ENCODE results near the gene RBM26.

RBM26 gene

DNA sequence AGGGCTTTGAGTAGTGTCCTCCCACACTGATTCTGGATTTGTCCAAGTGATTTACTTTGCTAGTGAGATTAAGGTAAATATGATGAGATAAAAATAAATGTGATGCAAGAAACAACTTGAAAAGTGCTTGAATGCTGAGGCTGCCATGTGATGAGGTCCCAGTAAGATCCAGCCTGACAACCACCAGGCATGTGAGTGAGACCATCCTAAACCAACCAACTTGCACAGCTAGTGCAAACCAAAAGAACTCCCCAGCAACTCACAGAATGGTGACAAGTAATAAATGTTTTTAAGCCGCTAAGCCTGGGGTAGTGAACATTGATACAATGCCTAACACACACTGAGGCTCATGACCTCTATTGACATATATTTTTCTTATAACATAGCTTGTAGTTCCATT lies 13.3 kb upstream of the RBM26 start:
- DNase-seq, result no peak

DNA sequence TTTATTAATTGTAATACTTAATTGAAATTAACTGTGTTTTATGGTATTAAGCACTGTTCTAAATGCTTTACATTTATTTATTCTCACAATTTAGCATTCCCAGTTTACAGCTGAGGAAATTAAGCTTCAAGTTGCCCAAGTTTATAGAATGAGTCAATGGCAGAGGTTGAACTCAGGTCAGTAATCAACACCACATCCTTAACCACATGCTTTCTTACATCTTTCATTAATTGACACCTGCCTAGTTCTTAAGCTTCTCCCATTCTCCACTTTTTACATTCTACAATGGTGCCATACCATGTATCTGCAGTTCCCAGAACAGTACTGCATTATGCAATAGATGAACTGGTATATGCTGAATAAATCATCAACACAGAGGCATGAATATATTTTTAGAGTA lies 11.7 kb upstream of the RBM26 start:
- DNase-seq, result no peak

DNA sequence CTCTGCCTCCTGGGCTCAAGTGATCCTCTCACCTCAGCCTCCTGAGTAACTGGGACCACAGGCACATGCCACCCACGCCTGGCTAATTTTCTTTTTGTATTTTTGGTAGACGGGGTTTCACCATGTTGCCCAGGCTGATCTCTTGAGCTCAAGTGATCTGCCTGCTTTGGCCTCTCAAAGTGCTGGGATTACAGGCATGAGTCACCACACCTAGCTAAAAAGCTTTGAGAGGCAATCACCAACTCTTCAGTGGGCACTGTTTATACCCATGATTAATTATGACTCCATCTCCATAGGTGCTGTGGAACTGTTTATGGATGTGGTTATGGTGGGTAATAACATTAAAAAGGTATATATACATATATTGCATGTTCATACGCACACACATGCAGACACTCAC lies 7.5 kb upstream of the RBM26 start:
- DNase-seq, result no peak

DNA sequence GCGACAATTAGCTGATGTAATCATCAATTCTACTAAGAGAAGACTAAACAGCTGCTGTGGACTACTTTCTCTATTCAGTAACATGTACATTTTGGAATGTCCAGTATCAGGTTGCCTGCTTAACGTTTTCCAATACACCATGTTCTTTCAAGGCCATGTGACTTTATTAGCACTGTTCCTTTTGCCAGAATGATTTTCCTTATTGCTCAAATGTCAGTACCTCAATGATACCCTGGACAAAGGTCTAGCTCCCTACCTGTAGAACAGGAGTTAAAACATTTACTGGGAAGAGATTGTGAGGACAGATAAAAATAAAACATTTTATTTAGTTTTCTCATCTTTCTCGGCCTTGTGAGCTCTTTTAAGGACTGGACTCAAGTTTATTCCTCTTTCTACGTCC lies 3.8 kb upstream of the RBM26 start:
- DNase-seq, result no peak

DNA sequence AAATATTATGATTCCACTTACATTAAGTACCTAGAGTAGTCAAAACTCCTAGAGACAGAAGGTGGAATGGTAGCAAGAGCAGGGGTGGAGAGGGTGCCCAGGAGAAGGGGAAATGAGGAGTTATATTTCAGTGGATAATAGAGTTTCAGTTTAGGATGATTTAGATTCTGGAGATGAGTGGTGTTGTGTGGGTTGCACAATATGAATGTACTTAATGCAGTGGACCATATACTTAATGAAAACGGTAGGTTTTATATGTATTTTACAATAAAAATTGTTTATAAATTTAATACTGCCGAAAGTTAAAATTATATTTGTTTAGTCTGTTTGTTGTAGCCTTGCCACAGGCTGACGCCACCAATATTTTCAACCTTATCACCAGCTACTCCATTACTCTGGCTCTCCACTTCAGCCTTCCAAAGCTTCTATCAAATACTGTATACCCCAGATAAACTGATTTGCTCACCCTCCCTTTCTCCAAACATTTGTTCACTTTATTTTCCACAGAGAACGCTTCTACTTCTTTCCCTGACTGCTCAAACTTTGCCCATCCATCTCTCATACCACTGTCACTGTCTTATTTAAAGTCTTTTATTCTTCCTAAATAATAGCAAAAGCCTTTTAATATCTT lies 1.4 kb upstream of the RBM26 start:
- no peak for DNase-seq

DNA sequence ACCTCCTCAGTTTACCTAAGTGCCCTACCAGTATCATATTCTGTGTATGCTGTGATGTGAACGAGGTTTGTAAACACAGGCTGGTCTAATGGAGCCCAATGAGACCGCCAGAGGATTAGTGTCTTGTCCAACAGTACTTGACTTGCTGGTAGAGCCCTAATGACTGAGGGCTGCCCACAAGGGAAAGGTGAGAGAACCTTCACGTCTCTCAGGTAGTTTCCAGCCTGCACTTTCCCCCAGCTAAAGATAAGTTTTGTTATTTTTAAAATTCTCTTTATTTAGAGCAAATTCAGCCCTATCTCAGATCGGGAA lies 498 bp upstream of the RBM26 start:
- no peak for DNase-seq

DNA sequence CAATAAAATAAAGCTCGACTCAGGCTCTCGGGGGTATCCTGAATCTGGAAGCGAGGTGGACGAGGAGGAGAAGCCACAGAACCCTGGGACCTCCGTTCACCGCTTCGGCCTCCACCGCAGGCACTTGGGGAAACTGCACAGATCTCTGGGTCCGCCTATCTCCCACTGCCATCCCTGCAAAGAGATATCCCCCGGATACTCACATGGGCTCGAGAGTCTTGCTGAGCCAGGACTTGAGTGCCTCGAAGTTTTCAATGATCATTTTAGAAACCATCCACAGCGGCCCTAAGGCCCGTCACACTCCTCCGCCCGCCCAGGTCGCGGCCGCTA lies 589 bp downstream of the RBM26 start:
- DNase-seq, result no peak

DNA sequence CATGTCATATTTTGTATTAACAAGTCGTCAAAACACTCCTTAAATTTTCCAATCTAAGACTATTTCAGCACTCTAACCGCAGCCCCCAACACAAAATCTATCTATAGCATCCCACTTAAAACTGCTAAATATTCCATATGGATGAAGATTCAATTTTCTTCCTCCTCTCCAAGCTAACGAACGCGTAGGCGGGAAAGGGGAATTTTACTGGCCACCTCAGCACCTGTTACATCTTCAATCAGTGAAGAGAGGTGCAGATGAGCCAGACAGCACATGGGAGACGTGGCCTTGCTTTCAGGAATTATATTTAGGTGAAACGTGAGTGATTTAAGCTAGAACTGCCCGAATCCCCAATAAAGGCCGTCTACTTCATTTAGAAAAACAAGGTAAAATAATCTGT lies 1.1 kb downstream of the RBM26 start:
- no peak for DNase-seq

DNA sequence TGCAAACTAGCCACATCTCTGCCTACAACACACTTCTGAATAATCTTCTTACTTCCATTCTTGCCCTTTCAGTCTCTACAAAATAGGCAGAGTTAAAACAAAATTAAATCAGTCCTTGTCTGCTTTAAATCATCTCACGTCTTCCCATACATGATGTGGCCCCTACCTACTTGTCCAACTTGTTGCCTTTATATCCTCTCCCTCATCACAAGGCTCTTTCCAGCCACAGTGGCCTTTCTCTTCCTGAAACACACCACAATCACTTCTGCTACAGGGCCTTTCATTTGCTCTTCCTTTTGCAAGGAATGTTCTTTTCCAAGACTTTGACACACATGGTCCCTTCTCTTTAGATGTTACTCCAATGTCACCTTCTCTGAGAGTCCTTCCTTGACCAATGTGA lies 1.7 kb downstream of the RBM26 start:
- DNase-seq, result no peak

DNA sequence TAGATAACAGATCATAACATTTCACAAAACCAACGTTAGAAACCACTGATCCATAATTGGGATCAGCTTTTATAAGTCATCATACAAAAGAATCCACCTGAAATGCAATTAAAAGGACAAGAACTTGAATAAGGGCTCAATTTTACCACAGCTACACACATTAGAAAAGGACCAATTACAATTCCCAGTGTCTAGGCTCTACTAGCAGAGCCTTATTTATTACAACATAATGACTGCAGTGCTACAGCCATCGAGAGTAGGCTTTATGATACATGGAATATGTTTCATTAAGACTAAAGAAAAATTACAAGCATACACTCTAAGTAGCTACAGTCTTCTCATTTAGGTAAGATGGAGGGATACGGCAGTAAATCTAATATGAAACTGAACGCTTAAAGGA lies 2.9 kb downstream of the RBM26 start:
- DNase-seq, result no peak

DNA sequence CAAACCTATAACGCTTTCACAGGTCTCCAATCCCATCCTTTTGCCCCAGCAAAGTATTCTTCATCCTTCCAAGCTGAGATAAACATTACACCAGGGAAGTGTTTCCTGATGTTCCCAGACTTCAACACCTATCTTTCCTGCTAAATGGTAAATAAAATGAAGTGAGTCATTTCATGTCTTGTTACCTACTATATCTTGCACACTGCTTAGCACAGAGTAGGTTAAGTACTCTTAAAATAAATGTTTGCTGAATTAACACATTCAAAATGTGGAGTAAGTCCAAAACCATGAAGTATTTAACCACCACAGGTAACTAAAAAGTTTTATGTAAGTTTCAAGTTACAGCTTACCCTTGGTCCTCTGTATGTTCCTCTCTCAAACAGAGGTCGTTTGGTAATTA lies 3.4 kb downstream of the RBM26 start:
- DNase-seq, result no peak

DNA sequence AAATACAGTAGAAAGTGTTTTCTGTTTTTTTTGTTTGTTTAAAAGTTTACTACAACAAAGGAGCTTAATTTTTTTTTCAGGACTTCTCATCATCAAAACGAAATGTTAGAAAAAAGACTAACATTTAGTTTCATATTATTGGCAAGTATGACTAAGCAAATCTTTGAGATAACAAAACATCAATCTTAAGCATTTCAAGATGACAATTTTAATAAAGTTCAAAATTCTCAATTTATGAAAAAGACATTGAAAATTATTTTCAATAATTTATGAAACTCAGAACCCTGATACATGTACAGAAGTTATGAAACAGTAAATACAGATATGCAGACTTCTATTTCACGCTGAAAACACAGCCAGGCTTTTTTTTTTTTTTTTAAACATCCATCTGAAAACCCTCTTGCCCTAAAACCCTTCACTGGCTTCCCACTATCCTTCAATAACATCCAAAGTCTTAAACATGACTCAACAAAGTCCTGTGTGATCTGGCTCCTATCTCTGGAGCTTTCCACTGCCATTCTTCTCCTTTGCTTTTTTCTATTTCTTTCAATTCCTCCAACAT lies 3.9 kb downstream of the RBM26 start:
- DNase-seq, result no peak

DNA sequence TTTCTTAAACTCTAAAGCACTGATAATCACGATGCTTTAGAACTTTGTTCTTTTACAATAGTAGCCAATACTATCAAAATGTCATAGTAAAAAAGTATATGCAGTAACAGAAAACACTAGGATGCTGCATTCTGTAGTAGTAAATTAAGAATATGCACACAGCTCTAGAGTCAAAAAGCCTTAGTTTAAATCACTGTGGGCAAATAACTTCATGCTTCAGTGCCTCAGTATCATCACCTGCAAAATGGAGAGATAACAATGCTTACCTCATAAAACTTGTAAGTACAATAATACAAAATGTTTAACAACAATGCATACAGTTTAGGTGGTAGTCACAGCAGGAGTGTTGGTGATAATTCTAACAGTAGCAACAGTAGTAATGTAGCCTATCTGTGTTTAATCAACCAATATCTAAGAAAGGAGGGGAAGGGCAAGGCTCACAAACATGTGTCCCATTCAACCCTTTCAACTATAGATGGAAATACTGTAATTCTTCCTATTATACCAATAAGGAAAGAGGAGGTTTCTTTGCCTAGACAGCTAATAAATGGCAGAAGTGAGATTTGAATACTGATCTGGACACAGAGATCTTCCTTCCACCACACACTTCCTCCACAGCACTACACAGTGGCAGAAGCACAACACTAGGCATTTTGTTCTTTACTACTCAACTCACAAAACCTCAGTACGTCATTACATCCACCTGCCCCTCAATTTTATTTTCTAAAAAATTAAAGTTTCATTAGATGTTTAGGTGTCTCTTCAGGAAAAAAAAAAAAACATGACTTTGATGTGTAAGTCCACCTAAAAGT lies 4.6 kb downstream of the RBM26 start:
- no peak for DNase-seq

DNA sequence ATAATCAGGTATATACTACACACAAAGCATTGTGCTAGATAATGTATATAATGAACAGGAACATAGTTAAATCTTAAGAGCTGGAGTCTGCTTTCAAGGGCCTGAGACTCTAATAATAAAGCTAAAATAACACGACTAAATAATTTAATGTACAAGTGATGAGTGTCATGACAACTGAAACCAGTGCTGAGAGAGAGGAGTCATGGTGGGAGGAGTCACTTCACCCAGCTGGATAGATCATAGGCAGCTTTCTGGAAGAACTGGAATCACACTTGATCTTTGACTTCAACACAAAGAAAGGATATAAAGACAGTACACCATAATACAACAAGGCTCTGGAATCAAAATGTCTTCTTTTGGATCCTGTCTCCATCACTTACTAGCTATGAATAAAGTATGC lies 7.1 kb downstream of the RBM26 start:
- no peak for DNase-seq

DNA sequence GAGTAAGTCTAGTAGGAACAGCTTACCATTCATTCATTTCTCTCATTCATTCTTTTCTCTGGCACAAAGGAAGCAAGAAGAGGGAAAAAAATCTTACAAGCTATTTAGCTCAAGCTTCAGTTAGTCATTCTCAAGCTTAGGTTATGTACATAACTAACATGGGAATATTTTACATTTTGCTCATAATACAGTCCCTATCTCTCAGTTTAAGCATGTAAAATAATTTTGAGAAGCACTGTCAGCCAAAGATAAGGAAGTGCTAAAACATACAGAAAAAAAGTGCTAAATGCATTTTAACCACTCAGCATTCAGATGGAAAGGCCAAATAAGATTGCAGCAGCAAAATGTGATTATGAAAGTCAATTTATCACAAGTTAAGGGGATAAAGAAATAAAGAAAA lies 7.9 kb downstream of the RBM26 start:
- DNase-seq, result no peak

DNA sequence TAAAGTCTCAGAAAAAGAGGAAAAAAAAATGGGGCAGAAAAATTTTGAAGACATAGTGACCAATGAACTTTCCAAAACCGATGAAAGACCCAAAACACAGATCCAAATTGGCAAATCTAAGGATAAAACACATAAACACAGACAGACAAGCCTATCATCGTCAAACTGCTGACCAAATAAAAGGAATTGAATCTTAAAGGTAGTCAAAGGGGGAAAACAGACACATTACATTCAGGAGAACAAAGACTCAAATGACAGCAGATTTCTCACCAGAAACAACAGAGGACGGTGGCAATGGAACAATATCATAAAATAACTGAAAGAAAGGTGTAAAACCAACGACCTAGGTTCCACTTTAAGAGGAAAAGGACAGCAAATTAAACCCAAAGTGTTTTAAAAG lies 10.2 kb downstream of the RBM26 start:
- DNase-seq, result no peak

DNA sequence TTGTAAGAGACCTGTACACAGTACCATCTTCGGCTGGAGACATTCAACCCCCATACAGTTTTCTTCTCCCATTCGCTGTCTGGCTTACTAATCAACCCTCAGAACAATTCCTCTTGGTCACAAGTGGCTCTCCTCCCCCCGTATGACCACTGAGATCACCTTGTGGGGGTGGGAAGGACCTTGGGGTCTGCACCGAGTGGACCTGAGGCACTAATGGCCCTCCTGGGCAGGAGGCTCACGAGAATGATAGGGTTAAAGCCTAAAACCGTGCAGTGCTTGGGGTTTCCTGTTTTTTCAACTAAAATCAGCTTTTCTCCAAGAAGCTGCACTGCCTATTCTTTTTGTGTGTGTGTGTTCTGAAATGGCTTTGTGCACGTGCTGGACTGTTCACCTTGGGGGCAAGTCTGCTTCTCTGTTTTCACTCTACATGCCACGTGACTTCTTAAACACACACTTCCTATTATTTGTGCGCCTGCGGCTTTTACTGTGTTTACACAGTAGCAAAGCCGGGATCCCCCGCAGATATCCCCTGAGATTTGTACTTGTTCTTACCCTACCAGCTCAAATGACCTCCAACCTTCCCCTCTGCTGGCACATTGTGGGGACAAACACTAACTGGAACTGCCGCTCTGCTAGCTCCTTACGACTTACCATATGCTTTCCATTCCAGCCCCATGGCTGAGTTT lies 12.3 kb downstream of the RBM26 start:
- no peak for DNase-seq

DNA sequence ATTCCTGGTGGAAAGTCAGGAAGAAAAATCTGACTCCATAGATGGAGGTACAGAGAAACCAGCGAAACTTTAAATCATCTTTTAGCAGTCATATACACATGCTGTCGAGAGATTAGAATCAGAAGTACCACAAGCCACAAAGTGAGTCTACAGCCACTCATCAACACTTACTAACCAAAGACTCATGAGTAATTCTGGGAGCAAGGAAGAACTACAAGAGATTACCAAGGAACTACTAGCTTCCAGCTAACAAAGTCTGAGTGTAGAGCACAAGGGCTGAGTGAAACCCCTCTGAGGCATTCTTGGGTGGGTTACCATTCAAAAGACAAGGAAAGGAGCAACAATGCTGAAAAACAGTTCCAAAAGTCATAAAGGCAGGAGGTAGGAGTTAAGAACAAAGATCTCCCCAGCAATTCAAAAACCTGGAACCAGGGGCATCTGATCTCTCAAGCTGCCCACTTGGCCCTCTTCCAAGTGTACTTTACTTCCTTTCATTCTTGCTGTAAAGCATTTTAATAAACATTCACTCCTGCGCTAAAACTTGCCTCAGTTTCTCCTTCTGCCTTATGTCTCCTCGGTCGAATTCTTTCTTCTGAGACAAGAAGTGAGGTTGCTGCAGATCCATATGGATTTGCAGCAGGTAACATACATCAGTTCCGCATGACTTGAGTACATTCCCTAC lies 13.0 kb downstream of the RBM26 start:
- no peak for DNase-seq

DNA sequence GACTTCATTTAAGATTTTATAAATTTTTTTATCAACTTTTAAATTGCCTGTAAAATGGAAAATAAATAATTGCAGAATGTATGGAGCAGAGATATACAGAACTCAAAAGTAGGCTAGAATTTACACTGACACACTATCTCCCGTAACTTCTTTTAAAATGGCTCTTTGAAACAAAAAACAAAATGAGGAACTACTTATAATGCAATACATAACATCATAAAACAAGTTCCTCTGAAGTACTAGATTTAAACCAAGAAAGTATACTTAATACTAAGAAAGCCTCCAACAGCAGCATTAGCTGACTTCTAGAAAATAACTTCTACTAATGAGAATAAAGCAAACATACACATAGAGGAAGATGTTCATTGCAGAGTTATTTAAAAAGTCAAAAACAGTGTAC lies 17.0 kb downstream of the RBM26 start:
- no peak for DNase-seq

DNA sequence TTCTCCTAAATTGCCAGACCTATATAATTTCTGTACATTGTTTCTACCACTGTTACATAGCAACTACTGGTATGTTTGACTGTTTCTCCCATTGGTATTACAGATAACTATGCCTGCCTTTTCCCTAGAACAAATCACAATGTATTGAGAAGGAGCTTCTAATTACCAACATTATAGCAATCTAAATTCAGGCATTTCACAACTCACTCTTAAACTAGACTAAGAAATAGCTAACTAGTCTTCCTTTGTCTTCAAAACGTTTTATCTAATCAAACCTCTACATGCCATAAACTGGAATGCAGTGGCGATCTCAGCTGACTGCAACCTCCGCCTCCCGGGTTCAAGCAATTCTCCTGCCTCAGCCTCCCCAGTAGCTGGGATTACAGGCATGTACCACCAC lies 18.2 kb downstream of the RBM26 start:
- DNase-seq, result no peak

DNA sequence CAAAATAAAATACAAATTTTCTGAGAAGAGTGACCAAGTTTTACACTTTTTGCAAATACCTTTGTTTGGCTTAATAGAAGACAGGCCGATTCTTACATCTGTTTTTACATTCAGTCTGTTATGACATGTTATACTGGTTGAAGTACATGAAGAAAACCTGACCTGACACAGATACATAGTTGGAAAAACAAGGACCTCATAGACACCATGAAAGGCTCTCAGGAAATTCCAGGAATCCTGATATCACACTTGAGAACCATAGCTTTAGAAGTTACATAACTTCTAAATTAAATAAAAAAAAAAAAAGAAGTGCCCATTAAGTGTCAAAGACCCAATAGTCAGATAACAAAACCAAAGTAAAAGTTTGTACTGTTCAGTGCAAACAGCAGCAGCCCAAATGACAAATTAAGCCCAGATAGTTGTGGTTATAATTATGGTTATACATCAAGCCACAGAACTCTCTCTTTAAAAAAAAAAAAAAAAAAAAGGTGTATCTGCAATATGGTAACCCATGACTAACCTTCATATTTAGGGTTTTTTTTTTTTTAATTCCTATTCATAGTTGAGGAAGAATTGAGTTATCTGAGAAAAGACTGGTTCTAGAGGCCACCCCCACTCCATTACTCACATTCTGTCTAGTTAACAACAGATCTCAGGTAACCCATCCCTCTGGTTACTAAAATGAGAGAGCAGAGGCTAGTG lies 19.8 kb downstream of the RBM26 start:
- DNase-seq, result no peak

DNA sequence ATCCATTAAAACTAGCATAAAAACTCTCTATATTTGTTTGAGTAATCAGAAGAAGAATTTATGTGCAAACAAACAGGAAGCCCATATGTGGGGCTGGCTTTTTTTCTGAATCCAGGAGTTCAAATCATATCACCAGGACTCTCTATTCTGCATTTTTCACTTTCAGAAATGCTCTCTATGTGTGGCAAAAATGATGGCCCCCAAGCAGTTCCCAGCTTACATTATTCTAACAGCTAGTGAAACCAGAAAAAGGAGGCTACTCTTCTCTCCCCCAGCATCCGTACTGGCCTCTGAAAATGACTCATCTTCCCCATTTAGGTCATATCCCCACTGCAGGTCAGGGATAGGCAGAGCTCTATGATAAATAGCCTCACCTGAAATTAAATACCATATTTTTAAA lies 20.4 kb downstream of the RBM26 start:
- no peak for DNase-seq

DNA sequence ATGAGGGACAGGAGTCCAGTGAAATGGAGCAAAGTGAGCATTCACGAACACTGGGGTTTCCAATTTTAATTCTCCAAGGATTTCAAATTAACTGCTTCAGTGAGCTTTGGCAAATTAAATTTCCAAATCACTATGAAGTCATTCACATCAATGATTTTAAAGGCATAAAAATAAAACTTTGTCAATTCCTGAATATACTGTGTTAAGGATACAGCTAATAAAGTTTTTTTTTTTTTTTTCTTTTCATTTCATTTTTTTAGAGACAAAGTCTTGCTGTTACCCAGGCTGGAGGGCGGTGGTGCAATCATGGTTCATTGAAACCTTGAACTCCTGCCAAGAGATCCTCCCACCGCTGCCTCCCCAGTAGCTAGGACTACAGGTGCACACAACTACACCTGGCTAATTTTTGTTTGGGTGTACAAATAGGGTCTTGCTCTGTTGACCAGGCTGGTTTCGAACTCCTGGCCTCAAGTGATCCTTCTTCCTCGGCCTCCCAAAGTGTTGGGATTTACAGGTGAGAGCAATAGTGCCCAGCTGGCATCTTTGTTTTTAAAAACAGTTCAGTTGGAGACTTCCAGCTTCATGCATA lies 21.9 kb downstream of the RBM26 start:
- no peak for DNase-seq
